ENCODE data around the gene MFAP2.

DNA sequence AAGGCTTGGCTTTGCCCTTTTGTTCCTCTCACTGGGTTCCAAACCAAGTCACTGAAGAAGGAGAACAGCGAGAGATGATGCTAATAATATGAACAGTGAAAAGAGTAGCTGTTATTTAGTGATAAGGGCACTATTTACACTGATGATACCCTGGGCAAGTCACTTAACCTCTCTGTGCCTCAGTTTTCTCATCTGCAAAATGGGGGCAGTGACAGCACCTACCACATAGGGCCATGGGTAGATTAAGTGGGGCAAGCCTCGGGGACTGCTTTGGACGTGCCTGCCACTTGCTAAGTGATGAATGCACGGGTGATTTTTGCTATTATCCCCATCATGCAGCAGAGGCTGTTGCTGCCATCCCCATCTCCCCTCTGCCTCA, 22.1 kb upstream of the MFAP2 start:
- no peak for TF ChIP-seq POLR2A (IDR thresholded peaks at IDR 0.05; ENCODE audit: low read depth, low read length)
- TF ChIP-seq POLR2AphosphoS5 (IDR thresholded peaks at IDR 0.05; ENCODE audit: low read depth, low read length) = no peak
